SJCRH30 (cell line): Measurements from ENCODE around the gene FBXL17. TPM values are rescaled to one million over a fixed set of nuclear protein-coding genes. Genes with fewer than 3 reads are reported as not detected.
"Not testable (repeated sequence)": the region's sequence is repeated elsewhere in the genome, so short reads cannot be mapped to it uniquely, and the experiment has no call there.

Experiments
- DNase-seq, 2 experiments: peaks; one replicate each; pipeline ENCODE4 v3.0.0-alpha.2; 2015 to 2020
- H3K27ac ChIP-seq: fragments of 250-450 bp; sonication (Bioruptor Pico); 2 replicates; pipeline ENCODE4 v1.5.1; 2020; ENCODE audit warnings: mild to moderate bottlenecking, moderate library complexity
- H3K27me3 ChIP-seq: fragments of 250-450 bp; sonication (Bioruptor Pico); 2 replicates; pipeline ENCODE4 v1.5.1; 2020; ENCODE audit warnings: mild to moderate bottlenecking, moderate library complexity
- H3K36me3 ChIP-seq: fragments of 250-450 bp; sonication (Bioruptor Pico); 2 replicates; pipeline ENCODE4 v1.5.1; 2020; ENCODE audit warnings: mild to moderate bottlenecking, moderate library complexity
- H3K4me1 ChIP-seq: fragments of 250-450 bp; sonication (Bioruptor Pico); 2 replicates; pipeline ENCODE4 v1.5.1; 2020; ENCODE audit warnings: mild to moderate bottlenecking, moderate library complexity
- H3K4me3 ChIP-seq: fragments of 250-450 bp; sonication (Bioruptor Pico); 2 replicates; pipeline ENCODE4 v1.5.1; 2020; ENCODE audit warnings: mild to moderate bottlenecking, moderate library complexity
- H3K9me3 ChIP-seq: fragments of 250-450 bp; sonication (Bioruptor Pico); replicated peaks from 2 replicates; pipeline ENCODE4 v1.5.1; 2020; ENCODE audit warnings: mild to moderate bottlenecking, moderate library complexity
- total RNA-seq: library from RNA; depleted of rRNA; stranded (reverse); fragments of >200 nt; shearing (Covaris generic); gene quantifications from 2 replicates; pipeline ENCODE4 v1.2.3, GENCODE V29; 2014; rRNA removed

Gene FBXL17
- total RNA-seq = 7.1 and 7.4 TPM in 2 replicates

DNA sequence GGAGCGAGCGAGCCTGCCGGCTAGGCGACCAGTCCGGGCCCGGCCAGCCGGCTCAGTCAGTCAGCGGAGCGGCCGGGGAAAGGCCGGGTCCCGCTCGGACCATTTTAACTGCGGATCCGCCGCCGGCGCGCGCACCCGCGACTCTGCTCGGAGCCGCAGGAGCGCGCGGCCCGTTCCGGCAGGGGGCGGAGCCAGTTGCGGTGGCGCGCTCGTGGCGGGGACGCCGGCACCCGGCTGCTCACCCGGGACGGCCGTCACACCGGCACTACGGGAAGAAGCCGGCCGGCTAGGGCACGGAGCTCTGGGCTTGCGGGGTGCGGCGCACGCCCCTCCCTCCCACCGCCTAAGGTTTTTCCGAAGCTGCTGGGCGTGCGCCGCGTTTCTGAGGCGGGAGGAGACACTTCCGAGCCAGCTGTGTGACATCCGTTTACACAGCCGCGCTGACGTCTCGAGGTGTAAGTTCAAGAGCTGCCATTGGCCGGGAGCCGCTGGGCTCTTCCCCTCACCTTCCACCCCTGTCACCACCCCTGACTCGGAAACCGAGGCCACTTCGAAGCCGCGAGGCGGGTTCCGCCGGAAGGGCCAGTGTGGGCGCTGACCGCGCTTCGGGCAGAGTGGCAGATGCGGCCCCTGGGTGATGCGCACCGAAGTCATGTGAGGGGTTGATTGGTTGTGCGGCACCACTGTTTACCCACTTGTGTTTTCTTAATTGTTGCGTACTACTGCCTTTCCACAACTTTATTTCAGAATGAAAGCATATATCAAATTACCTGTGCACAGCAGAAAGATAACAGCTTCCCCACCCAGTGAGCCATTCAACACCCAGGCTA is at the start of gene FBXL17:
Gene FBXL17 (minus strand): TSS at position 145 of the 830 bp plus-strand sequence.
- peak within 1 kb of the TSS; percentile 87 for H3K4me3 ChIP-seq
- peak within 1 kb of the TSS; percentile 96 for H3K27ac ChIP-seq
- peak; percentile 94 for DNase-seq
- peaks cover 27% of the 10 kb centered on the region for H3K4me1 ChIP-seq
- no peaks in the 10 kb centered on the region for H3K36me3 ChIP-seq
- no peaks in the 10 kb centered on the region for H3K27me3 ChIP-seq
- no peaks in the 10 kb centered on the region for H3K9me3 ChIP-seq

DNA sequence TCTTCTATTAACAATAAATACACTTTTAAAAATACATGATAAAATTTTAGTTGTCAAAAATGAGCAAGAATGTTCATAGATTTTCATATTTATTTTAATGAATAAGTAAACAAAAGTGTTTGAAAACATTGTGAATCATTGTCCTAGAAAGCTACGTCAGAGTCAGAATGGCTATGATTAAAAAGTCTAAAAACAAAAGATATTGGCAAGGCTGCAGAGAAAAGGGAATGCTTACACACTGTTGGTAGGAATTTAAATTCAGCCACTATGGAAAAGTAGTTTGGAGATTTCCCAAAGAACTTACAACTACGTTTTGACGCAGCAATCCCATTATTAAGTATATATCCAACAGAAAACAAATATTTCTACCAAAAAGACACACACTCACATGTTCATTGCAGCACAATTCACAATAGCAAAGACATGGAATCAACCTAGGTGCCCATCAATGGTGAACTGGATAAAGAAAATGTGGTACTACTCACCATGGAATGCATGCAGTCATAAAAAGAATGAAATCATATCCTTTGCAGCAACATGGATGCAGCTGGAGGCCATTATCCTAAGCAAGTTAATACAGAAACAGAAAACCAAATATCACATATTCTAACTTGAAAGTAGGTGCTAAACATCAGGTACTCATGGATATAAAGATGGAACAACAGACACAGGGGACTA is 49.2 kb upstream of the FBXL17 start:
- Histone ChIP-seq H3K27me3 (no peaks in the 10 kb centered on the region), H3K4me3 (no peak overlapping the region), H3K4me1 (no peaks in the 10 kb centered on the region), H3K36me3 (no peaks in the 10 kb centered on the region), H3K27ac (no peak overlapping the region), H3K9me3 (no peaks in the 10 kb centered on the region; the same call in none of the 2 replicates)
- no peak for DNase-seq

DNA sequence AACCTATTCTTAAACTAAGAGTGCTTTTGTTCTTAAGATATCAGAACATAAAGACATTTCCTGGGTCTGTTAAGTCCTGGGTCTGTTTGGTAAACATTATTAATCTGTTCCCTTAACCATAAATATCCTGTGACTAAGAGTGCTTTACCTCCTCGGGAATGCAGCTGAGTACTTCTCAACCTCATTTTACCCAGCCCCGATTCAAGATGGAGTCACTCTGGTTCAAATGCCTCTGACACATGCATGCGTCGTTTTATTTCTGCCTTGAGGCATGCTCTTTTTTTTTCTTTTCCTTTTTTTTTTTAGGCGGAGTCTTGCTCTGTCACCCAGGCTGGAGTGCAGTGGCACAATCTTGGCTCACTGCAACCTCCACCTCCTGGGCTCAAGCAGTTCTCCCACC is 39.8 kb upstream of the FBXL17 start:
- Histone ChIP-seq H3K4me1 (no peaks in the 10 kb centered on the region), H3K27ac (no peak overlapping the region), H3K36me3 (no peaks in the 10 kb centered on the region), H3K9me3 (no peaks in the 10 kb centered on the region; the same call in 1 of the 2 replicates), H3K4me3 (peak overlapping the region; percentile 22), H3K27me3 (no peaks in the 10 kb centered on the region)
- DNase-seq = peak in 1 of 2 experiments; percentile 2

DNA sequence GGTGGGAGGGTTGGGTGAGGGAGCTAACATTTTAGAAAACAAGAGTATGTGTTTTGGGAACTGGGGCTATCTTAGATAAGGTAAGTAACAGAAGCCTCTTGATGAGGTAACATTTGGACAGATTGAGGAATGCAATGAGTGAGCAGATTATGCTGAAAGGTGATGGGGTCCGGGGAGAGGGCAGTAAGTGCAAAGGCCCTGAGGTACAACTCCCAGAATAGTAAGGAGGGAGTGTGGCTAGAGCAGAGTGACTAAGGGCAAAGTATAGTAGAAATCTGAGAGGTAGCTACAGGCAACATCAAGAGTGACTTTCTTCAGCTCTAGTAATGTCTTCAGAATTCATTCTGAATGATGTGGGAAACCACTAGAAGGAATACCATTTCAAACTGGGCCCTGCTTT is 38.9 kb upstream of the FBXL17 start:
- Histone ChIP-seq H3K4me1 (no peaks in the 10 kb centered on the region), H3K27me3 (no peaks in the 10 kb centered on the region), H3K4me3 (no peak overlapping the region; the same call in 1 of the 2 replicates), H3K27ac (no peak overlapping the region), H3K36me3 (no peaks in the 10 kb centered on the region), H3K9me3 (no peaks in the 10 kb centered on the region)
- DNase-seq = no peak

DNA sequence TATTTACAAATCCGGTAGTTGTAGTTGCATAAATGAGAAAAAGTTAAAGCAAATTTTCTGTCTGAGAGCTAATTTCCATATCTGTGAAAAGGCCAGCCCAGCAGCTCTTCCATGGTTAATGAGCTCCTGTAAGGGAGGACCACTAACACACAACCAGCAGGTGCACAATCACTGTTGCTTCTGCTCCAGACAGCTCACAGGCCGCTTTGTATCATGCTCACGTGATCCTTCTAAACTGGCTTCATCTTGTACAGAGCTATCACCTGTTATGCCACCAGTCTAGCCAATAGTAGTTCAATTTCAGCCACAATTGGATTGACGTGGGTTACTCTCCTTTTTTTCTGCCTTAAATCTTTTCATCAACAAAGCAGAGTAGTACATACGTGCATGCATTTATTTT is 38.3 kb upstream of the FBXL17 start:
- DNase-seq = peak in 1 of 2 experiments; percentile 15
- H3K27me3 ChIP-seq = no peaks in the 10 kb centered on the region
- H3K36me3 ChIP-seq = no peaks in the 10 kb centered on the region
- H3K9me3 ChIP-seq = no peaks in the 10 kb centered on the region
- H3K27ac ChIP-seq = no peak overlapping the region
- H3K4me1 ChIP-seq = no peaks in the 10 kb centered on the region
- no peak overlapping the region for H3K4me3 ChIP-seq

DNA sequence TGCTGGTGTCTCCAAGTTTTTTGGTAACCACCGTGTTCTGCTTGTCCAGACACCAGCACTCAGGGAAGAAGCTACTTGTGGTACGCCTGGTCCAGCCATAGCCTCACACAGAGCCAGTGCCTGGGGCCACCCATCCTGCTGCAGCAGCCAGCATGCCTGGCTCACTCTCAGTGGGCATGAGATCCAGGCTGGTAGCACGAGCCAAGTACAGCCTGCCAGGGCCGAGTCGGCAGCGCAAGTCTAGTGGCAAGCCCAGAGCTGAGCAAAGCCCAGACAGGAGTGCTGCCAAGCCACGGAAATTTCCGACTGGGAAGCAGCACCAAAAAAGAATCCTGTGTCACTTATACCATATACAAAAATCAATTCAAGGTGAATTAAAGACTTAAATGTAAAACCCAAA is 36.3 kb upstream of the FBXL17 start:
- Histone ChIP-seq H3K9me3 (no peaks in the 10 kb centered on the region), H3K27ac (no peak overlapping the region), H3K4me1 (no peaks in the 10 kb centered on the region), H3K27me3 (no peaks in the 10 kb centered on the region), H3K36me3 (no peaks in the 10 kb centered on the region), H3K4me3 (no peak overlapping the region)
- no peak for DNase-seq

DNA sequence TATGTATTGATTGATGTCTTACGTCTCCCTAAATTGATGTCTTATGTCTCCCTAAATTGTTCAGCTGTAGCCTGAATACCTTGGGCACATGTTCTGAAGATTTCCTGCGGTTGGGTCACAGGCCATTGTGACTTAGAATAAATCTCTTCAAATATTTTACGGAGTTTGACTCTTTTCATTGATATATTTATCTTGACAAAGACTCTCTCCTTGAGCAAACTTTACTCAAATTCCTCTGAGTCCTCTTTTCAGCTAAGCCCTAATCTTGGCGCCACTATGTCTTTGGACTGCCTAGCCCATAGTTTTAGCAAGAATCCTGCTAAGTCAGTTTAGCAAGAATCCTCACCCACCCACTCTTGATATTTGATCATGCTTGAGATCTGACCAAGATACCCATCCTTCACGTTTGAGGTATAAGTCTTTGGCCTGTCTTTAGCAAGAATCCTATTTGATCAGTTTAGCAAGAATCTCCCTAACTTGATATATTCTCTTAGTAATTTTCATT is 35.3 kb upstream of the FBXL17 start:
- Histone ChIP-seq H3K4me3 (no peak overlapping the region), H3K9me3 (no peaks in the 10 kb centered on the region), H3K4me1 (no peaks in the 10 kb centered on the region), H3K36me3 (no peaks in the 10 kb centered on the region), H3K27me3 (no peaks in the 10 kb centered on the region), H3K27ac (no peak overlapping the region)
- DNase-seq = no peak

DNA sequence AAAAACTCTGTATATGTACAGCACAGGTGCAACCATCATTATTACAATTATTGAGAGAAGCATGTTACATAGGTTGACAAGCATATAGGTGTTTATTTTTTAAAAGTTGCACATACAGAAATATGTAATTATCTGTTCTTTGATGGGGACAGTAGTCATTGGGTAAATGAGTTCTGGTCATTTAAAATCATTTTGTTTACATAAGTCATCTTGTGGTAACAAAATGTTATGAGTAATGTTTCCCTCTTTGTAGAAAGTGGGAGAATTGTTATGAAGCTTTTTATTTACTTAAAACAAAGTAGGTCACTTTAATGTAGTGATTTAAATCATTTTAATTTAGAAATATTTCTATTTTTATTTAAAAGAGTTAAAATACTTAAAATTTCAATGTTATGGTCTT is 33.8 kb upstream of the FBXL17 start:
- Histone ChIP-seq H3K4me3 (no peak overlapping the region), H3K36me3 (no peaks in the 10 kb centered on the region), H3K27me3 (no peaks in the 10 kb centered on the region), H3K27ac (no peak overlapping the region), H3K4me1 (no peaks in the 10 kb centered on the region), H3K9me3 (no peaks in the 10 kb centered on the region)
- no peak for DNase-seq

DNA sequence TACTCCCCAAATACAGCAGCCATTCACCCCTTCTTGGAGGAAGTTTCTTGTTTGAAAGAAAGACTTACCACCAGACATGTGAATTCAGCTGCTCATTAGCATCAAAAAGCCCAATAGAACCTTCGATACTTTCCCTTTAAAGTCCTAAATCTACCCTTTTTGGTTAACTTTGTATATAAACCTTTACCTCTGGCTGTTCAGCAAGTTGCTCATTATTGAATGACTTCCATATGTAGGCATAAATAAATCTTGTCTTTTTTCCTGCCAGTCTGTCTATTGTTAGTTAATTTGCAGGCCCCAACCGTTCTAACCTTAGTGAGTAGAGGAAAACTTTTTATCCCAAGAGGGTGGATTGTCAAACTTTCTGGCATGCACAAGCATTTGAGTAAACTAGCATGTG is 27.9 kb upstream of the FBXL17 start:
- Histone ChIP-seq H3K9me3 (0 out of 2 replicates have a peak, but pooled peaks cover 3% of the 10 kb centered on the region), H3K27ac (no peak overlapping the region), H3K27me3 (no peaks in the 10 kb centered on the region), H3K36me3 (no peaks in the 10 kb centered on the region), H3K4me3 (no peak overlapping the region), H3K4me1 (no peaks in the 10 kb centered on the region)
- DNase-seq = no peak

DNA sequence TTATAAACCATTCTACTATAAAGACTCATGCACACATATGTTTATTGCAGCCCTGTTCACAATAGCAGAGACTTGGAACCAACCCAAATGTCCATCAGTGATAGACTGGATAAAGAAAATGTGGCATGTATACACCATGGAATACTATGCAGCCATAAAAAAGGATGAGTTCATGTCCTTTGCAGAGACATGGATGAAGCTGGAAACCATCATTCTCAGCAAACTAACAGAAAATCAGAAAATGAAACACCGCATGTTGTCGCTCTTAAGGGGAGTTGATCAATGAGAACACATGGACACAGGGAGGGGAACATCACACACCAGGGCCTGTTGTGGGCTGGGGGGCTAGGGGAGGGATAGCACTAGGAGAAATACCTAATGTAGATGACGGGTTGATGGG is 23.3 kb upstream of the FBXL17 start:
- not testable (repeated sequence) for DNase-seq, H3K27me3 ChIP-seq

DNA sequence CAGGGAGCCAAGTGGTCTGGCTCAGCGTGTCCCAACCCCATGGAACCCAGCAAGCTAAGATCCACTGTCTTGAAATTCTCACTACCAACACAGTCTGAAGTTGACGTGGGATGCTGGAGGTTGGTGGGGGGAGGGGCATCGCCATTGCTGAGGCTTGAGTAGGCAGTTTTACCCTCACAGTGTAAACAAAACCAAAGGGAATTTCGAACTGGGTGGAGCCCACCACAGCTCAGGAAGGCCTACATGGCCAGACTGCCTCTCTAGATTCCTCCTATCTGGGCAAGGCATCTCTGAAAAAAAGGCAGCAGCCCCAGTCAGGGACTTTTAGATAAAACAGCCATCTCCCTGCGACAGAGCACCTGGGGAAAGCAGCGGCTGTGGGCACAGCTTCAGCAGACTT is 17.1 kb upstream of the FBXL17 start:
- no peak for DNase-seq
- Histone ChIP-seq H3K4me3 (no peak overlapping the region), H3K36me3 (no peaks in the 10 kb centered on the region), H3K27me3 (no peaks in the 10 kb centered on the region), H3K27ac (no peak overlapping the region), H3K9me3 (peaks cover 6% of the 10 kb centered on the region), H3K4me1 (no peaks in the 10 kb centered on the region)

More for the DNA sequence above, 23.3 kb upstream of the FBXL17 start:
- not testable (repeated sequence) for H3K4me3 ChIP-seq, H3K9me3 ChIP-seq, H3K4me1 ChIP-seq, H3K36me3 ChIP-seq, H3K27ac ChIP-seq

DNA sequence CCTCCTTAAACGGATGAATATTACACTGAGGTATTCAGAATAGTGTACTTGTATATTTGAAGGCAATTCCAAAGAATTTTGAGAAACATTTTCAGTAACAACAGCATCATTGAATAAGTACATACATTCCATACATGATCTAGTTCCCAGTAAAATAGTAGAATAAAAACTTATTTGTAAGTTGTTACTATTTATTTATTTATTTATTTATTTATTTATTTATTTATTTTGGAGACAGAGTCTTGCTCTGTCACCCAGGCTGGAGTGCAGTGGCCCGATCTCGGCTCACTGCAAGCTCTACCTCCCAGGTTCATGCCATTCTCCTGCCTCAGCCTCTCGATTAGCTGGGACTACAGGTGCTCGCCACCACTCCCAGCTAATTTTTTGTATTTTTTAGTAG is 14.9 kb upstream of the FBXL17 start:
- H3K36me3 ChIP-seq, DNase-seq, H3K4me3 ChIP-seq, H3K27ac ChIP-seq, H3K4me1 ChIP-seq, H3K27me3 ChIP-seq, H3K9me3 ChIP-seq: not testable (repeated sequence)

DNA sequence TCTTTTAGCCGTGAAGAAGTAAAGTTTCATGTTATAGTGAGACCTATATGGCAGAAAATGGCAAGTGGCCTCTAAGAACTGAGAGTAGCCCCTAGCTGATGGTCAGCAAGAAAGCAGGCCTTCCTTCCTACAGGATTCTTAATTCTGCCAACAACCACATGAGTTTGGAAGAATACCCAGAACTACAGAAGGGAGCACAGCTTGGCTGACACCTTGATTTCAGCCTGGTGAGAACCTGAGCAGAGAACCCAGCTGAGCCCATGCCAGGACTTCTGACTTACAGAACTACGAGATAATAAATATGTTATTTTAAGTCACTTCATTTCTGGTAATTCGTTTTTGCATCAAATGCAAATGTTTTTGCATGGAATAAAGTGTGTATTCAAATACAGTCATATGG is 5.9 kb upstream of the FBXL17 start:
- H3K4me1 ChIP-seq = peaks cover 21% of the 10 kb centered on the region
- no peaks in the 10 kb centered on the region for H3K36me3 ChIP-seq
- H3K27ac ChIP-seq = no peak overlapping the region
- H3K4me3 ChIP-seq = no peak overlapping the region
- no peaks in the 10 kb centered on the region for H3K27me3 ChIP-seq
- no peaks in the 10 kb centered on the region for H3K9me3 ChIP-seq
- peak in 1 of 2 experiments; percentile 49 for DNase-seq

DNA sequence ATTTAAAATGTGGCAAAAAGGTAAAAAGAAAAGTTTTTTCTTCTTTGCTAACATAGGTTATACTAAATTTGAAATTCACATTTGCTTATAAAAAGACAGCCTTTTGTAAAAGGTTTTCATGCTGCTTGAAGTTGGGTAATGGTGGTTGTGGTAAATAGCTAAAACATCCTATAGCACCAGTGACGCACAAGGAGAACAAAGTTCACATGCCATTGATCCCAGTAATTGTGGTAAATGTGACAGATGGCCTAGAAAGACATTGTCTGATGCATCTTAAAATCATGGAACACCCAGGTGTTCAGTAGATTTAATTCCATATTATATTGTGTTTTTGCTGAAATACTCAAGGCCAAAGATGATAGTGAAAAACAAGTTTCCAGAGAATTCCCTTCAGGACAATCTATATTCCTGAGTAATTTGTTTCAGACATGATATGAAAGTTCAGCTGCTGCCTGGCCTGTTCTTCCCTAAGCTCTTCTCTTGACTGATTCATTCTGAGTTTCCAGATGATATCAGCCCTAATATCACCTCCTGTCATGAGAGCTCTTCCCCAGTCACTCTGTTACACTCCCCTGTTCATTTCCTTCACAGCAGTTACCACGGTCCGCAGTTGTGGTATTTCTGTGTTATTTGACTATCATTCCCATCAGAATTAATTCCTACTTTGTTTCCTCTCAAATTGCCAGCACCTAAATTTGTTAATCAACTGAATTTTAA is 4.6 kb upstream of the FBXL17 start:
- Histone ChIP-seq H3K4me1 (peaks cover 21% of the 10 kb centered on the region), H3K27me3 (no peaks in the 10 kb centered on the region), H3K27ac (peak overlapping the region; percentile 64), H3K4me3 (no peak overlapping the region), H3K9me3 (no peaks in the 10 kb centered on the region), H3K36me3 (no peaks in the 10 kb centered on the region)
- DNase-seq = peak in 1 of 2 experiments; percentile 48

DNA sequence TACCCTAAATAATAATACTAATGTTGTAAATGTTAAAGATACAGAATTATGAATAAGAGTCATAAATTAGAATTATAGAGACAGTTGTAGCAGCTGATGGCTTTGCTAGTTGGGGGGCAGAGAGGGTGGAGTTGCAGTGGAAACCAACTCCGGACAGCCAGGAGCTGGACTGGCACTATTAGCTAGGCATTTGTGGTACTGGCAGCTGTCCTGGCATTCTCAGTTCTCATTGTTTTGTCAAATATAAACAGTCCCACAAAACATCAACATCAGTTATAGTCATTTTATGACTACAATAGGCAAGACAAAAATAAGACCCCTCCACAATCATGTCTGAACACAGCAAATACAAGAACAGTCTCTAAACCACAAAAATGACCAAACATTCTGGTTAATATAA is 2.8 kb upstream of the FBXL17 start:
- H3K9me3 ChIP-seq = no peaks in the 10 kb centered on the region
- no peak overlapping the region for H3K4me3 ChIP-seq
- peaks cover 21% of the 10 kb centered on the region for H3K4me1 ChIP-seq
- H3K27me3 ChIP-seq = no peaks in the 10 kb centered on the region
- H3K27ac ChIP-seq = no peak overlapping the region
- H3K36me3 ChIP-seq = no peaks in the 10 kb centered on the region
- peak; percentile 17 to 40 for DNase-seq
